Stimulated activated naive B cell treated with anti-CD40 and anti-IgM and Interleukin-4, amounts not matched to agents 10 μg/mL and 1 μg/mL and 100 μg/mL, for 72 hours (primary cell): ENCODE measurements around the gene CXADR.

ENCODE experiments used
- ATAC-seq, 2 donors: fragments of 150-1000 bp; cut with Tn5 transposase; replicated peaks; 2 replicates each; pipeline ENCODE4 v1.10.0; 2021; ENCODE audit warnings: moderate library complexity in 1 of 2
- DNase-seq: peaks from one replicate; pipeline ENCODE4 v3.0.0; 2021
- H3K27ac Mint-ChIP-seq: one replicate; pipeline ENCODE4 v1.8.0; 2022; ENCODE audit warnings: mild to moderate bottlenecking, mixed read lengths
- H3K27me3 Mint-ChIP-seq, 2 donors: one replicate each; pipeline ENCODE4 v1.8.0; 2022; ENCODE audit warnings: mixed read lengths in 2 of 2
- H3K36me3 Mint-ChIP-seq, 2 donors: one replicate each; pipeline ENCODE4 v1.8.0; 2022; ENCODE audit warnings: mixed read lengths in 2 of 2, mild to moderate bottlenecking in 1 of 2
- H3K4me1 Mint-ChIP-seq, 2 donors: one replicate each; pipeline ENCODE4 v1.8.0; 2022; ENCODE audit warnings: mixed read lengths in 2 of 2, mild to moderate bottlenecking in 1 of 2
- H3K4me3 Mint-ChIP-seq, 2 donors: one replicate each; pipeline ENCODE4 v1.8.0; 2022; ENCODE audit warnings: mild to moderate bottlenecking in 2 of 2, mixed read lengths in 2 of 2, moderate library complexity in 1 of 2
- H3K9me3 Mint-ChIP-seq, 2 donors: one replicate each; pipeline ENCODE4 v1.8.0; 2022; ENCODE audit warnings: mixed read lengths in 2 of 2, mild to moderate bottlenecking in 1 of 2

The CXADR gene

DNA sequence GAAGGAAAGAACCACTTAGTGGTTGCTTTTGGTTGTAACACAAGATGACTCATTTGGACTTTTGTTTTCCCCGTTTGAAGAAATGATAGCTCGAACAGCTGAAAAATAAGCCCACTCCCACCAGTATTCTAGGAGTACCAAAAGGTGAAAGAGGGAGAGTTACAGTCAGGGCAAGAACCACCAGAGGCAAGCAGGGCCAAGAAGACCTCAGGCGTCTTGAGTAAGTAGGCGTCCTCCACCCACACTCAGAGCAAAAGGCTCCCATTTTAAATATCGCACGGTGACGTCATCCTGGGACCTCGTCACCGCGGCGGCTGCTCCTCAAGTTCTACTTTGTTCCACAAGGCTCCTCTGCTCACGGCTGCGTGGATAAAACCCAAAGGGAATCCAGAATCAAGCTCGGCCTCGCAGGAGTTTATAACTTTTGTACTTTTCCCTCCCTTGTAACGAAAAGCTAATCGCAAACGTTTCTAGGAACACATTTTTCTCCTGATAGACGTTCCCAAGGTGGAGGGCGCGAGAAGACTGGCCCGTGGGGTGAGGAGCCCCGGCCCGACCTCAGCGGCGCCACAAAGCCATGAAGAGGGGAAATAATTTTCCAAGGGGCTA, 98.7 kb downstream of the CXADR start:
- peaks cover 8 to 18% of the 10 kb centered on the region in 2 donors for H3K4me1 Mint-ChIP-seq
- peak overlapping the region; percentile 90 for H3K4me3 Mint-ChIP-seq
- peak overlapping the region; percentile 92 for H3K27ac Mint-ChIP-seq
- H3K27me3 Mint-ChIP-seq, result no peaks in the 10 kb centered on the region
- H3K36me3 Mint-ChIP-seq, result peaks cover 7 to 17% of the 10 kb centered on the region in 2 donors
- peak; percentile 59 for DNase-seq
- no peaks in the 10 kb centered on the region for H3K9me3 Mint-ChIP-seq
- ATAC-seq, result peak; percentile 56 to 65

DNA sequence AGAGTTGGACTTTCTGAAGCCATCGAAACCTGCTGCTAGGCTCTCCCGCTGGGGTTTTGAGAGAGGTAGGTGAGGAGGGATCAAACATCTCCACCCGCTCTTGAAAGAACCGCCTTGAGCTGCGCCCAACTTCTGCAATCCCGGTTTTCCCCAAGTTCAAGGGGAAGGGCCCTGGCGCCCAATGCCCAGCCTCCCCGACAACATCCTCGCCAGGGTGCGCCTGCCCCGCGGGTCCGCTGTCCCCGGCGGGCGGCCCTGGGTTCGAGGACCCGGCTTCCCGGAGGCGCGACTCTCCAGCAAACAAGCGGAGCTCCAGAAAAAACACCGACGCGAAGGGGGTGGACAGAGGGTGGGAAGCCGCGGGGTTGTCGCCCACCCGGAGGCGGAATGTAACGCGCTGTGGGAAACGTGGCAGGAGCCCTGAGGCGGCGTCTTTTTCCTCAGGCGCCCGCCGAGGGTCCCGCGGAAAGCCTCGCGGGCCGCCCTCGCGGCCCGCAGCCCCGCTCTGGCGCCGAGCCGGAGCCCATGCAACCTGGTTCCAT, 99.3 kb downstream of the CXADR start:
- no peaks in the 10 kb centered on the region for H3K27me3 Mint-ChIP-seq
- no peaks in the 10 kb centered on the region for H3K9me3 Mint-ChIP-seq
- DNase-seq (peak; percentile 11), ATAC-seq (peak; percentile 14 to 24)
- peaks cover 6 to 17% of the 10 kb centered on the region in 2 donors for H3K36me3 Mint-ChIP-seq
- H3K27ac Mint-ChIP-seq, result peak overlapping the region; percentile 92
- peaks cover 8 to 18% of the 10 kb centered on the region in 2 donors for H3K4me1 Mint-ChIP-seq
- peak overlapping the region; percentile 90 for H3K4me3 Mint-ChIP-seq

DNA sequence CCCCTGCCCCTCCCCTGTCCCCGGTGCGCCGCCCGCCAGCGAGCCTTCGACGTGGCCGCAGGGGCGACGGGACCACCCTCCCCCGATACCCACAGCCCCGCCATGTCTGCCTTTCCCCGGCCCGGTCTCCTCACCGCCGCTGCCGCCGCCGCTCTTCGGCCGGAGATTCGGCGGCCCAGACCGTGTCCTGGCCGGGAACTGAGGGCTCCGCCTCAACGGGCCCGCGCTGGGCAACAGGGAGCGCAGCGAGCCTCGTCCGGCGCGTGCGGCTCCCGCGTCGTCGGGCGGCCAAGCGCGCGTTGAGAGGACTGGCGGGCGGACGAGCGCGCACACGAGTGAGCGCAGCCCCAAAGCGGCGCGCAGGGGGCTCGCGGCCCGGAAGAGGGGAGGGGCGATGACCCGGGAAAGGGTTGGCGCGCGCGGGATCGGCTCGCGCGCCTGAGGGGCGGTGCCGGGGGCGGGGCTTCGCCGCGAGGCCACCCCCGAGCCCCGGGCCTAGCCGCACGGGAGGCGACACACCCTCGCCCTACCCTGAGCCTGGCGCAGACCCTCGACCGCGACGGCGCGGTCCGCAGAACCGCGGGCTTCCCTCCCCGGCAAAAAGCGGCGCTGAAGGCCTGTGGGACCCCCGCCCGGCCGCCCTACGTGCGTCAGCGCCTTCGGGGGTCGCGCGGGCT, 99.9 kb downstream of the CXADR start, which contains the start of gene BTG3:
BTG3 (minus strand) TSS at position 337 of the 677 bp plus-strand sequence. CDS start 3,757 bp downstream, outside the sequence.
- peak; percentile 73 for DNase-seq
- H3K27me3 Mint-ChIP-seq, result no peaks in the 10 kb centered on the region
- H3K27ac Mint-ChIP-seq, result peak within 1 kb of the TSS; percentile 92

DNA sequence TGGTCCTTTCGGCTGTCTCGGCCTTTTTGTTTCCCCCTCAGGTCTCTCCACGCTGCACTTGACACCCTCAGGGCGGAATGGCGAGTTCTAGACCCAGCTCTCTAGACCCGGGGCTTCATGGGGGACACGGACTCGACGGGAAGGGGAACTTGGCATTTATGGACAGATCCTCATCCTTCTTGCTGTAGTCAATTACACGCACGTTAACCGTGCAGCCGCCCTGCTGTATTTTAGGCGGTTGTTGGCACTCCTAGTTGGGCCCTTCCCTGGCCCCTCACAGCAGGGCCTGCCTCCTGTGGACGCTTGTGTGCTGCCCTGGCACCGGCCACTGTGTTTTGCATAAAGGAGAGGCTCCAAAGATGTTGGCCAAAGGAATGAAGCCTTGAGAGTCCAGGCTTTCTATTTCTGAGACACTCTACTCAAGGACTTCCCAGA, 100.4 kb downstream of the CXADR start:
- DNase-seq, result no peak
- ATAC-seq, result peak in 1 of 2 donors; percentile 8
- Mint-ChIP-seq H3K27ac (peak overlapping the region; percentile 56), H3K36me3 (peaks cover 4 to 12% of the 10 kb centered on the region in 2 donors), H3K4me3 (peak overlapping the region; percentile 81 to 90), H3K9me3 (no peaks in the 10 kb centered on the region), H3K27me3 (no peaks in the 10 kb centered on the region), H3K4me1 (peaks cover 8 to 18% of the 10 kb centered on the region in 2 donors)

More for the DNA sequence above, 99.9 kb downstream of the CXADR start, which contains the start of gene BTG3:
- Mint-ChIP-seq H3K36me3 (peaks cover 4 to 17% of the 10 kb centered on the region in 2 donors), H3K4me3 (peak within 1 kb of the TSS; percentile 90), H3K9me3 (no peaks in the 10 kb centered on the region), H3K4me1 (peaks cover 8 to 18% of the 10 kb centered on the region in 2 donors)
- peak; percentile 83 to 90 for ATAC-seq

DNA sequence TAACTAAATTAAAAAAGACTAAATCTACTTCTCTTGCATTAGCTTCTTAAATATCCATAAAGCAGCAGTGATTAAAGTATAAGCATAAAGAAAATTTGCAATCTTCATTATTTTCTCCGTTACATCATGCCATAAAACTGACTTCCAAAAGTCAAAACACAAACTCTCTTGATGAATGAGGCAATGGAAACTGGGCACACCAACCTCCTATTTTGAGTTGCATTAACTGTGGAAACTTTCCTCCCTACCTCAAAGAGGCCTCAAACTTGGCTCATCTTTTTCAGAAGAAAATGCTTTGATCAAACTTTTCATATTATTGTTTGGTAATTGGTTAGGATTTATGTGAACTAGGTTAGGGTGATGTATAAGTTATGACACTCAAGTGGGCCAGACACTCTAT, 104.0 kb downstream of the CXADR start:
- H3K27ac Mint-ChIP-seq, result no peak overlapping the region
- H3K36me3 Mint-ChIP-seq, result no peaks in the 10 kb centered on the region

DNA sequence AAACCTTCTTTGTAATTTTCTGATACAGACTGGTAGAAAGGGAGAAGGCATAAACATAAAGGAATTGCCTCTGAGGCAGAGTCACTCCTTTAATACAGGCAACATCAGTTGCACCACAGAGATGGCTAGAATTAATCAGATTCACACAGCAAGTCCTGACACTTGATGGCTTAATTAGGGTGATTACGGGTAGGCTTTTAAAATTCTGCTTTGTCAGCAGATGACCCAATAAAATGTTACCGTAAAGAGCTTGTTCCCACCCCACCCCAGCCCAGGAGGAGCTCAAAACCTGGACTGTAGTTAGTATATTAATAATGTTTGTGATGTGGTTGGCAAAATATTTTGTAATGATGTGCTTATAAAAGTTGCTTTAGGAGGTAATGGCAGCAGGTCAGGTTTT, 109.2 kb downstream of the CXADR start:
- Mint-ChIP-seq H3K27me3 (peaks cover 14 to 25% of the 10 kb centered on the region in 2 donors), H3K36me3 (no peaks in the 10 kb centered on the region), H3K27ac (no peak overlapping the region), H3K9me3 (no peaks in the 10 kb centered on the region), H3K4me1 (no peaks in the 10 kb centered on the region), H3K4me3 (no peak overlapping the region)
- ATAC-seq (no peak), DNase-seq (no peak)

More for the DNA sequence above, 104.0 kb downstream of the CXADR start:
- no peak overlapping the region for H3K4me3 Mint-ChIP-seq
- ATAC-seq, result no peak
- H3K9me3 Mint-ChIP-seq, result no peaks in the 10 kb centered on the region
- H3K27me3 Mint-ChIP-seq, result no peaks in the 10 kb centered on the region
- no peak for DNase-seq
- peaks cover 0 to 6% of the 10 kb centered on the region in 2 donors for H3K4me1 Mint-ChIP-seq

DNA sequence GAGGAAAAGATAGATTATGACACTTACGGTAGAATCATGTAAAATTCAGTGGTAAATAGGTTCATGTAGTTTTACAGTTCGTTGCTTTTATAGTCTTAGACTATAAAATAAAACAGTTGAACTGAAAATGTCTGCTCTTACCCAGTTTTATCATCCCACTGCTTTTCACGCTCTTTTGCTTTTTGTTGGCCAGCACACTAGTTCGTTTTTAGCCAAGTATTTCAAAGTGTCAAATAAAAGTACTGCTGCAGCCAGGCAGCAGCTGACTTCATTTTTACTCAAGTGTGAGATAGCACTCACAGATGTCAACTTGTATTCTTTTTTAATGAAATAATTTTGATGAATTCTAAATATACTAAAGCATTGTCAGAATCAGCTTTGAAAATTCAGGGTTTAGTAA, 118.4 kb downstream of the CXADR start:
- ATAC-seq, result no peak
- peaks cover 3 to 7% of the 10 kb centered on the region in 2 donors for H3K4me1 Mint-ChIP-seq
- DNase-seq, result no peak
- H3K27me3 Mint-ChIP-seq, result peaks cover 0 to under 1% of the 10 kb centered on the region in 2 donors
- no peaks in the 10 kb centered on the region for H3K9me3 Mint-ChIP-seq
- no peaks in the 10 kb centered on the region for H3K36me3 Mint-ChIP-seq
- H3K27ac Mint-ChIP-seq, result no peak overlapping the region
- H3K4me3 Mint-ChIP-seq, result no peak overlapping the region

DNA sequence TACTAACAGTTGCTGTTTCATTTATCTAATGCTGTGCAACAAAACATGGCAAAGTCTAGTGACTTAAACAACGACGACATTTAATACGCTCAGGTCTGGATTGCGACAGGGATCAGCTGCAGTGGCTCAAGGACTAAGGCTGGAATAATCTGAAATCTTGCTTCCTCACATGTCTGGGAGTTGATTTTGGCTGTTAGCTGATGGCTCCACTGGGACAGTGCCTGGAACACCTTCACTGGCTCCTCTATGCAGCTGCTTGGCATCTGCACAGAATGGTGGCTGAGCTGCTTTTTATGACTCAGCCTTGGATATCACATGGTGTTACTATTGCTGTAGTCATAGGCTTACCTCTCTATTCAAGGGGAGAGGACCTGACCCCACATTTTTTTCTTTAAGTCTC, 123.9 kb downstream of the CXADR start:
- Mint-ChIP-seq H3K9me3 (peaks cover 0 to 6% of the 10 kb centered on the region in 2 donors), H3K27ac (no peak overlapping the region), H3K36me3 (peaks cover 0 to 5% of the 10 kb centered on the region in 2 donors), H3K27me3 (no peaks in the 10 kb centered on the region), H3K4me3 (no peak overlapping the region), H3K4me1 (no peaks in the 10 kb centered on the region)
- no peak for ATAC-seq
- DNase-seq, result no peak

DNA sequence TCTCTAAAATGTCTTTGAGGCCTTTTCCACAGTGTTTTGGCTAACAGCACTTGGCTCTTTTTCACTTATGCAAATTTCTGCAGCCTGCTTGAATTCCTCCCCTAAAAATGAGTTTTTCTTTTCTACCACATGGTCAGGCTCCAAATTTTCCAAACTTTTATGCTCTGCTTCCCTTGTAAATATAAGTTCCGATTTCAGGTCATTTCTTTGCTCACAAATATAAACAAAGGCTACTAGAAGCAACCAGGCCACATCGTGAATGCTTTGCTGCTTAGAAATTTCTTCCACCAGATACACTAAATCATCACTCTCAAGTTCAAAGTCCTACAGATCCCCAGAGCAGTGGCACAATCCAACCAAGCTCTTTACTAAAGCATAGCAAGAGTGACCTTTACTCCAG, 128.0 kb downstream of the CXADR start:
- H3K27me3 Mint-ChIP-seq, result no peaks in the 10 kb centered on the region
- no peak for DNase-seq
- H3K4me3 Mint-ChIP-seq, result no peak overlapping the region
- peaks cover 0 to 5% of the 10 kb centered on the region in 2 donors for H3K36me3 Mint-ChIP-seq
- no peak overlapping the region for H3K27ac Mint-ChIP-seq
- H3K4me1 Mint-ChIP-seq, result no peaks in the 10 kb centered on the region
- ATAC-seq, result no peak
- peaks cover 0 to 6% of the 10 kb centered on the region in 2 donors for H3K9me3 Mint-ChIP-seq
